PC-3 (cell line): Measurements from ENCODE around the gene NEGR1.

Experiments
- EZH2 ChIP-seq: fragments of 300-600 bp; sonication (generic); IDR thresholded peaks from one replicate; pipeline ENCODE4 v1.6.1; 2017; ENCODE audit warnings: antibody characterized with exemption, mild to moderate bottlenecking, low read length; ENCODE audit not compliant: unreplicated experiment
- TF ChIP-seq, protein P1 (sequence below): fragments of 300-600 bp; sonication (generic); conservative IDR thresholded peaks from 2 replicates; pipeline ENCODE4 v1.5.1; 2017; ENCODE audit warnings: antibody characterized with exemption, low read depth, mild to moderate bottlenecking, low read length

- TF ChIP-seq, protein P1, sequence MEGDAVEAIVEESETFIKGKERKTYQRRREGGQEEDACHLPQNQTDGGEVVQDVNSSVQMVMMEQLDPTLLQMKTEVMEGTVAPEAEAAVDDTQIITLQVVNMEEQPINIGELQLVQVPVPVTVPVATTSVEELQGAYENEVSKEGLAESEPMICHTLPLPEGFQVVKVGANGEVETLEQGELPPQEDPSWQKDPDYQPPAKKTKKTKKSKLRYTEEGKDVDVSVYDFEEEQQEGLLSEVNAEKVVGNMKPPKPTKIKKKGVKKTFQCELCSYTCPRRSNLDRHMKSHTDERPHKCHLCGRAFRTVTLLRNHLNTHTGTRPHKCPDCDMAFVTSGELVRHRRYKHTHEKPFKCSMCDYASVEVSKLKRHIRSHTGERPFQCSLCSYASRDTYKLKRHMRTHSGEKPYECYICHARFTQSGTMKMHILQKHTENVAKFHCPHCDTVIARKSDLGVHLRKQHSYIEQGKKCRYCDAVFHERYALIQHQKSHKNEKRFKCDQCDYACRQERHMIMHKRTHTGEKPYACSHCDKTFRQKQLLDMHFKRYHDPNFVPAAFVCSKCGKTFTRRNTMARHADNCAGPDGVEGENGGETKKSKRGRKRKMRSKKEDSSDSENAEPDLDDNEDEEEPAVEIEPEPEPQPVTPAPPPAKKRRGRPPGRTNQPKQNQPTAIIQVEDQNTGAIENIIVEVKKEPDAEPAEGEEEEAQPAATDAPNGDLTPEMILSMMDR, result no peak
- TF ChIP-seq EZH2, result no peak
Measured at GRCh38 chr1:72283307-72284083, 1.2 kb upstream of the NEGR1 start.
